ENCODE measurements around the gene PARD3B. TPM values are rescaled to one million over a fixed set of nuclear protein-coding genes. Genes with fewer than 3 reads are reported as not detected.

The PARD3B gene
- polyA plus RNA-seq, 3 donors, result 33.1 to 35.6 (median 33.6) TPM

GRCh38 chr2:205540036-205540435 lies 994.8 kb downstream of the PARD3B start:
- DNase-seq (ENCODE audit: extremely low read depth in 1 of 11, low read depth in 9 of 11, low spot score in 4 of 11), result no peak

GRCh38 chr2:205543262-205543843 lies 998.1 kb downstream of the PARD3B start:
- no peak for DNase-seq (ENCODE audit: extremely low read depth in 1 of 11, low read depth in 9 of 11, low spot score in 4 of 11)

GRCh38 chr2:205543937-205544702 lies 998.8 kb downstream of the PARD3B start:
- DNase-seq (ENCODE audit: extremely low read depth in 1 of 11, low read depth in 9 of 11, low spot score in 4 of 11), result no peak

DNA sequence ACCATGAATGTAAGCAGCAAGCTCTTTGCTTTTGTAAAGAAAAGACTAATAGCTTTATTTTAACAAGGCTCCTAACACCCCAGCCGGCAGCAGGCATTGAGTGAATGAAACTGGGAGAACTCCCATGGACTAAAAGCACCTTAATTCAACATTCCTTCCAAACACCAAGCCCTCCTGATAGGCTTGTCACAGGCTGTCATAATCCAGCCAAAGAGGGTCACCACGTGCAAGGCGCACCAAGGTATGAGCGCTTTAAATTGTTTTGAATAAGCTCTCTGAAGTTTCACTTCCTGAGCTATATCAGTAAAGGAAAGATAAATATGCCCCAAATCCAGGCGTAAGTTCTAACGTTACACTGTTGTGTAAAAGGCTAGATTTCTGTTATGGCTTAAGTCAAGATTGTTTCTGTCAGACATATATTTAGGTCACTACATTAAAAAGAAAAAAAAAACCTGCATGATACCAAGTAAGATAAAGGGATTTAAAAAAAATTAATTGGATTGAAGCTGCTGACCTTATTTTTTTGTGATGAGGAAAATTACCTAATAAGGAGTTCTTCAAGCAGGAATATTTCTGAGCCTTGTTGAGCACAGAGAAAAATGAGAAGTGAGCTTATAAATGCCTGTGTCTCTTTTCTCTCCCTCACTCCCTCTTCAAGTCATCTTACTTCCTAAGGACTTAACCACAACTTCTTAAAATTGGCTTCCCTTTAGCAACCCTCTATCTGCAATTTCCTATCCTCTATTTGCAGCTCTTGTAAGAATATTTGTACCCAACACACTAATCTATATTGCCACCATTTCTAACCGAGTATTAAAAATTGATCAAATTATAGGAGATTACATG lies 1000.9 kb downstream of the PARD3B start:
- DNase-seq (ENCODE audit: extremely low read depth in 1 of 11, low read depth in 9 of 11, low spot score in 4 of 11), result no peak

GRCh38 chr2:205555566-205556230 lies 1010.4 kb downstream of the PARD3B start:
- no peak for DNase-seq (ENCODE audit: extremely low read depth in 1 of 11, low read depth in 9 of 11, low spot score in 4 of 11)

GRCh38 chr2:205556357-205556756 lies 1011.1 kb downstream of the PARD3B start:
- DNase-seq (ENCODE audit: extremely low read depth in 1 of 11, low read depth in 9 of 11, low spot score in 4 of 11), result no peak

DNA sequence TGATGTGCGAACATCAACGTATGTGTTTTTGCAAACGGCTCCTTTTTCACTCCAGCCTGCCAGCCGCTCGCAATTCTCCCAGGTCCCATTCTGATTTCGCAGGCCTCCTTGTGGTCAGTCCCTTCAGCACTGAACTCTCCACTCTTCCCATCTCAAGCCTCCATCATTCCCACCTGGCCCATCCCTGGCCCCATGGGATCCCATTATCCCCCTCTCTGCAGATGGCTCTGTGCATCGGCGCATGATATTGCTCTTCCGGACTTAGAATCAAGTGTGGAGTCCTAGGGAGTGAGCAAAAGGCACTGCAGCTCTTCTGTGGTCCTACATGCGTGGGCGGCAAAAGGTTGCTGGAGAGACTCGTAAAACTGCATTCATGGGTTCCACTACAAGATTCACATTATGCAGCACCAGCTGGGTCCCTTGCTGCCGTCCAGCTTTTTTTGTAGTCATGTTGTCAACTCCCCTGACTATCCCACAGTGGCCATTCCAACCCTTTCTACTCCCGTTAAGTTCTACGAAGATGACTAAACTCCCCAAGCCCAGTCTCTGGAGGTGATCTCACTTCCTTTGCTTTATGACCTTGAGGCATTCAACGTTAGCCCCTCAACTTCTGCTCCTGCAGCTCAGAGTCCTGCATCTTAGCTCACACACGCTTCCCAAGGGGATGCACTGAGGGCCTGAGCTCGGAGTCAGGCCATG lies 1011.7 kb downstream of the PARD3B start:
- DNase-seq (ENCODE audit: extremely low read depth in 1 of 11, low read depth in 9 of 11, low spot score in 4 of 11), result no peak

DNA sequence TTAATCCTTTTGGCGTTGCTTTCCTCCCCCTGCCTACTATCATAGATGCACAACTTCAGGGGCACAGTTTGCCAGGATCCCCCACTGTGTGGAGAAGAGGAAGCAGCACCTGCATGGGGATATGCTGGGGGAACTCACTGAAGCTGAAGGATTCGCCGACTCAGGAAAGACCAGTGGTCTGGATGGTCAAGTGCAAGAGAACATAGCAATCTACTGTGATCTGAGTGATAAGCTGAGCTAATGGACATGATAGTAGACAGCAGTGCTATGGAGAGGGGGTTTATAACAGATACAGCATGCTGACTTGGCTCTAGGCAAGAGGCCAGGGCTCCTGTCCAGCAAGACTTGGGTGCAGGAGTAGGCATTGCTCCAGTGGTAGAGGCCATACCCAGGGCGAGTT lies 1012.6 kb downstream of the PARD3B start:
- DNase-seq (ENCODE audit: extremely low read depth in 1 of 11, low read depth in 9 of 11, low spot score in 4 of 11), result no peak

- no peak for DNase-seq (ENCODE audit: extremely low read depth in 1 of 11, low read depth in 9 of 11, low spot score in 4 of 11)
Observed at GRCh38 chr2:205561441-205561840, 1016.2 kb downstream of the PARD3B start.

DNA sequence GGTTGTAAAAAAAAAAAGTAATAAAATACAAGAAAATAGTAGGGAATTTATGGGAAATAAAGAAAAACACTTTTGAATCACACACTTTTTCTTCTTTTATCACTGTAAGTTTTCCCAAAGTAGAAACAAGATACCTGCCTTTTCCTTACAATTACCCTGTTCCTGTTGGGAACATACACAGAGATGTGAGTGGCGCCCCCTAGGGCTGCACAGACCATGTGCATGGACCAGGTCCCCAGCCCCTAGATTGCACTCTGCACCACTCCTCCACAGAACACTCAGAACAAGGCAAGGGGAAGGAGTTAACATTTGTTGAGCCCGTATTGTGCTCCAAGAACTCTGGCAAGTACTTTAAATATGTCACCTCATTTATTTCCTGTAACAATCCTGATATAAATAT lies 1018.4 kb downstream of the PARD3B start:
- no peak for DNase-seq (ENCODE audit: extremely low read depth in 1 of 11, low read depth in 9 of 11, low spot score in 4 of 11)

GRCh38 chr2:205564346-205565141 lies 1019.3 kb downstream of the PARD3B start:
- DNase-seq (ENCODE audit: extremely low read depth in 1 of 11, low read depth in 9 of 11, low spot score in 4 of 11), result no peak

DNA sequence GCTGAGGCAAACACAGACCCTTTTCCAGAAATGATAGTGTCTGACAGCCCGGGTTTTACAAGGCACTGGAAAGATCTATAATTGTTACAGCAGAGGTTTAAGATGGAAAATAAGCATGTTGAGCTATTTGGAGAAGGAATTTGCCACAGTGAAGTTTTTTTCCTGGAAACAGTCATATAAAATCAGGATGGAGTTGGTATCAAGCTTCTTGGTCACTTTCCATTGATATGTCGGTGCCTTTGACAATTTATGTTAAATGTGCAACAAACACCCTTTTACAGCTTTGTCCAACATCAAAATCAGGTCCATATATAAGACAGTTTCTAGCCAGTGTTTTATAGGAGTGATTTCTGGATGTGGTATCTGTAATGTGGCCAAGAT lies 1019.9 kb downstream of the PARD3B start:
- no peak for DNase-seq (ENCODE audit: extremely low read depth in 1 of 11, low read depth in 9 of 11, low spot score in 4 of 11)

DNA sequence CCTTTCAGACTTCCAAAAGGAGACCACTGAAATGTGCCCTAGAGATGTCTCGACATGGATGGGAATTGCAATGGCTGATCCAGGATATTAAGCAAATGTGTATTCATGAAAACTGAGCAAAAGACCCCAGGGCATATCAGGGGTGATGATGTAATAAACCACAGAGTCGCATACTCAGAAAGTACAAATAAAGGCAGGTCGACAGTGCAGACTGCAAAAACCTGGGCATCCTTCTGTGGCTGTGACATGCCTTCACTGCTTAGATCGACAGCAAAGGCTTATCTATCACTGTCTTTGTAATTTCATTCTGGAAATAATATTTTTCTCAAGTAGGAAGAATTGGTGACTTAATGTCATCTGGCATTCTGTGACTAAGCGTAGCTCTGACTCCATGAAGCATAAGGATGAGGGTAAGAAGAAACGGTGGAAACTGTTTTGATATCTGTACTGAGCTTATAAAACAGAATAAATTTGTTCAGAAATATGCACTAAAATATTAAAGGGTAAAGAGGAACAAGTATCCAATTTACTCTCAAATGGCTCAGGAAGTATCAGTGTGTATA lies 1021.4 kb downstream of the PARD3B start:
- DNase-seq (ENCODE audit: extremely low read depth in 1 of 11, low read depth in 9 of 11, low spot score in 4 of 11), result no peak

DNA sequence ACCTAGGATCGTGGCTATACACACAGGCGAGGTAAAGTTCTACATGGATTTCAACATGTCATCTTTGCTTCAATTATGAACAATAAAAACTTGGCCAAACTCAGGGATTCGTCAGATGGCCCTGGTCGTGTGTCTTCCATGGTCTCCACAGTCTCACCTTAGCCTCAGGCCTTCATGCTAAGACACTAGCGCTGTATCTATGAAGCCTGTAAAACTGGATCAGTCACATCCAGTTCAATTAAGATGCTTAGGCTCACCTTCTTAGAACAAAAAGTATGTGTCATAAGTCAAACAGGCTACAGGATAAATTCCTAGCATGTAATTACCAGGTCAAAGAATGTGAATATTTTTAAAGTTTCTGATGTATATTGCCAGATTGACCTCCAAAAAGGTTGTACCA lies 1023.3 kb downstream of the PARD3B start:
- no peak for DNase-seq (ENCODE audit: extremely low read depth in 1 of 11, low read depth in 9 of 11, low spot score in 4 of 11)

DNA sequence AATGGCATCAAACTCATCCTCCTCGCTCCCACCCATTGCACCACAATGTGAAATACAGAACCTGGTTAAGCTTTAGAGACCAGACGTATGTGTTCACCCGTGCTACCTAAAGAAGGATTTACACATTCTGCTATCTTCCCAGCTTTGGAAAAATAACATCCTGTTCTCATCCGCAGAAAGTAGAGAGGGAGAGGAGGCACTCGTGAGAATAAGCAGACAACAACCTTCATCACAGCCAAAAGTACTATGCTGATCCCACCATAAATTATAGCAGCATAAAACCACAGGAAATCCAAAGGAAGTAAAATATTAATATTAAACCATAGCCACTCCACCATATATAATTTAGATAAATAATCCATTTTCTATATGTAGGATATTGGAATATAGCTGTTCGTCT lies 1025.4 kb downstream of the PARD3B start:
- DNase-seq (ENCODE audit: extremely low read depth in 1 of 11, low read depth in 9 of 11, low spot score in 4 of 11), result no peak

GRCh38 chr2:205571360-205571959 lies 1026.2 kb downstream of the PARD3B start:
- no peak for DNase-seq (ENCODE audit: extremely low read depth in 1 of 11, low read depth in 9 of 11, low spot score in 4 of 11)

DNA sequence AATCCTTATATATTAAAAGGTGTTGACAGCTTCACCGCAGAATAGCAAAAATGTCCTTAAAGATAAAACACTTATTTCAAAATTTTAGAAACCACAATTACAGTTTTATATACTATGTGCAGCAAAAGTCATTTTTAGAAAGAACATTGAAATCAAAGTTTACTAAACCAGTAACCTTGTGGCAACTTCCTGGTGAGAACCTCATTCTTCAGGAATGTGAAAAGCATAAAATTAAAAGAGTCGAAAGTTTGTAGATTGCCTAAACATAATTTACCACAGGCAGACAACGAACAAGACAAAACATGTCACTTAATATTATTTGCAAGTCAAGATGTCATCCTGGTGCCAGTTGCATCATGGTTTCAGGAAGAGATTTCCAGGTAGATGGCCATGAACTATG lies 1028.7 kb downstream of the PARD3B start:
- no peak for DNase-seq (ENCODE audit: extremely low read depth in 1 of 11, low read depth in 9 of 11, low spot score in 4 of 11)

DNA sequence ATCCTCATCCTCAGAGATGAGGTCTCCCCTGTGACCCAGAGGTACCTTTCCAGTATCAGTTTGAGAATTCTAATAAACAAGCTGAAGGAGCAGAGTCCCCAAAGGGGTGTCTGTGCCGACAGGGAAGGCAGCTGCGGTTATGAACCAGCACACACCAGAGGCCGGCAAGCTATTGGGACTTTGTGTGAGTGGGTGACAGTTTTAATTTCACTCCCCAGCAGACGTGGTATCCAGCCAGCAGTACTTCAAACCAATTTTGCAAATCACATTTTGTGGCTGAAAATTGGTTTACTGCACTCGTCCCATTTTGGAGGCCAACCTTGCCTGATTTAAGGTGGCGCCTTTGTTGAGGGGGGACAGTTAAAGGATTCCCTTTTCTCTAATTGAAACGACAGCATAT lies 1034.1 kb downstream of the PARD3B start:
- no peak for DNase-seq (ENCODE audit: extremely low read depth in 1 of 11, low read depth in 9 of 11, low spot score in 4 of 11)

Measured in renal cortex interstitium (tissue), 11 donors.